IPS-20b (cell line): ENCODE data around the gene SSR1.
"Not testable (repeated sequence)": the region's sequence is repeated elsewhere in the genome, so short reads cannot be mapped to it uniquely, and the experiment has no call there.

Experiments
- H3K27ac ChIP-seq: one replicate; pipeline ENCODE4 v1.5.1; 2013; ENCODE audit warnings: low read length
- H3K27me3 ChIP-seq: 2 replicates; pipeline ENCODE4 v1.6.1; 2013; ENCODE audit warnings: mild to moderate bottlenecking, low read length, inconsistent platforms; ENCODE audit not compliant: insufficient read depth
- H3K36me3 ChIP-seq: 2 replicates; pipeline ENCODE4 v1.6.1; 2013; ENCODE audit warnings: low read depth, mild to moderate bottlenecking, inconsistent platforms, low read length, moderate library complexity; ENCODE audit not compliant: insufficient read depth
- H3K4me1 ChIP-seq: 2 replicates; pipeline ENCODE4 v1.6.1; 2013; ENCODE audit warnings: mild to moderate bottlenecking, control low read depth, inconsistent platforms, low read length, moderate library complexity; ENCODE audit not compliant: insufficient read depth
- H3K4me3 ChIP-seq: 2 replicates; pipeline ENCODE4 v1.5.1; 2013; ENCODE audit warnings: mild to moderate bottlenecking, low read length, inconsistent platforms
- H3K9ac ChIP-seq: 2 replicates; pipeline ENCODE4 v1.6.1; 2013; ENCODE audit warnings: low read depth, mild to moderate bottlenecking, inconsistent platforms, low read length, moderate library complexity
- H3K9me3 ChIP-seq: 2 replicates; pipeline ENCODE4 v1.6.1; 2013; ENCODE audit warnings: mild to moderate bottlenecking, low read depth, low read length, inconsistent platforms; ENCODE audit not compliant: insufficient read depth

Gene SSR1

DNA sequence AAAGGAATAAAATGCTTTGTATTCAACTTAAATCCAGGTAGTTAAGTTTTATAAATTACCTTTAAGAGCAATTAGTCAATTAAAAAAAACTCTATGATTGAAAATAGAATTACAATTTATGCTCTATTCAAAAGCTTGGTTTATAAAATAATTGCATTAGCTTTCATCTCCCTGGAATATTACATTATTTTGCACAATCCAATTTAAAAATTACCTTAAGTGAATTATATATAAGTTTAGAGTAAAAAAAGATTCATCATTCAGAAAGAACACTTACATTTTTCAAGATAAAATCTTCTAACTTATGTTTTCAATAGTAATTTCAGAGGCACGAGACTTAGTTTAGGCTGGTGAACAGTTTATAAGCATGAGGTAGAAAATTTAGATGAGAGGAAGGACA, 14.9 kb downstream of the SSR1 start:
- H3K36me3 ChIP-seq = peaks cover 99% of the 10 kb centered on the region
- no peak overlapping the region for H3K9ac ChIP-seq
- no peak overlapping the region for H3K4me3 ChIP-seq
- H3K9me3 ChIP-seq = no peaks in the 10 kb centered on the region
- H3K27me3 ChIP-seq = no peaks in the 10 kb centered on the region
- H3K4me1 ChIP-seq = no peaks in the 10 kb centered on the region
- no peak overlapping the region for H3K27ac ChIP-seq

DNA sequence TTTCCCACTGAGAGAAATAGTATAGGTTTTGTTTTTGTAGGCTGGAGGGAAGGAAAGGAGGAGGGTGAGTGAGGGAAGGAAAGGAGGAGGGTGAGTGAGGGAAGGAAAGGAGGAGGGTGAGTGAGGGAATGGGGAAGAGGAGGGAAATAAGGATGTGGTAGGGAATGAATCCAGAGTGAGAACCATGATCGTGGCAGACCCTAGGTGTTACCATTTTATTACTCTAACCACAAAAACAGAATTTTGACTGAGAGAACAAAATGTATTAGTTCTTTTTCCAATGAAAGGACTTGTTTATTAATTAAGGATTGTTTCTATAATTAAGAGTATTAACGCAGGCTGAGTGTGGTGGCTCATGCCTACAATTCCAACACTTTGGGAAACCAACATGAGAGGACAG, 16.4 kb downstream of the SSR1 start:
- H3K4me3 ChIP-seq = no peak overlapping the region
- no peaks in the 10 kb centered on the region for H3K27me3 ChIP-seq
- H3K9me3 ChIP-seq = no peaks in the 10 kb centered on the region
- no peaks in the 10 kb centered on the region for H3K4me1 ChIP-seq
- no peak overlapping the region for H3K9ac ChIP-seq
- no peak overlapping the region for H3K27ac ChIP-seq
- H3K36me3 ChIP-seq = peaks cover 99% of the 10 kb centered on the region

DNA sequence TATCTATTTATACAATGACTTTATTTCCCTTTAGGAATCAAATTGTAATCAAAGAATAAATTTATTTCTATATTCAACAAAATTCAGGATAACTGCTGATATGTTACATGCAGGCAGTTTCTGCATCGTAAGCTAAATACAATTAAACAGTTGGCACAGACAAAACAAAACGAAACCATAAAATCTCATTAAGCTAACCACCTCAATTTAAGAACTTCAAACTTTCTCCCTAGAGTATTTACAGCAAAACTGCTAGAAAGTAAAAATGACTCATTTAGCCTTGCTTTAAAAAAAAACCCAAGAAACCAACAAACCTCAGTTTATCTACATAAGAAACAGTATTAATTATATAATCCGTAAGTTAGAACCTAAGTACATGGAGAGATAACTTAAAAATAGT, 17.1 kb downstream of the SSR1 start:
- Histone ChIP-seq H3K9ac (no peak overlapping the region), H3K36me3 (peaks cover 99% of the 10 kb centered on the region), H3K27me3 (no peaks in the 10 kb centered on the region), H3K27ac (no peak overlapping the region), H3K4me3 (no peak overlapping the region), H3K9me3 (no peaks in the 10 kb centered on the region), H3K4me1 (no peaks in the 10 kb centered on the region)

DNA sequence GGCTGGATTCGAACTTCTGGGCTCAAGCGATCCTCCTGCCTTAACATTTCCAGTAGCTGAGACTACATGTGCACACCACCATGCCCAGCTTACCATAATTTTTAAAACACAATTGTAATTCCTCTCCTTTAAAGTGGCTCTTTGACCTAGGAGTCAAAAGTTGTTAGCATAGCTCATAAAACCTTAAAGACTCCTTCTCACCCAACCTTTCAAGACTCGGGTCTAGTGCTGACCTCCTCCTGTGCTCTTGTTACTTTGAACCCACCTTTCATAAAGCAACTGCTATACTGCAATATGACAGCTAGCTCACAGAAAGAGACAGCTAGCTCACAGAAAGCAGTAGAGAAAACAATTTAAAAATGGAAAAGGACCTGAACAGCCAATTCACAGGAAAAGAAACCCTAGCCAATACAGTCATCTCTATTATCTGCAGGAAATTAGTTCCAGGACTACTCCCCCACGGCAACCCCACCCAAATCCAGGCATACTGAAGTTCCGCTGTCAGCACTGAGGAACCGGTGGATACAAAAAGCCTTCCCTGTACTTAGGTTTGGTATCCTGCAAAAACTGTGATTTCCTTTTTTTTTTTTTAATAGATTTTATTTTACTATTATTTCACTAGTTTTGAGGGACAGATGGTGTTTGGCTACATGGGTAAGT, 20.3 kb downstream of the SSR1 start:
- Histone ChIP-seq H3K27me3 (no peaks in the 10 kb centered on the region), H3K4me3 (no peak overlapping the region), H3K4me1 (no peaks in the 10 kb centered on the region), H3K27ac (no peak overlapping the region), H3K9me3 (no peaks in the 10 kb centered on the region), H3K36me3 (peaks cover 99% of the 10 kb centered on the region), H3K9ac (no peak overlapping the region)

DNA sequence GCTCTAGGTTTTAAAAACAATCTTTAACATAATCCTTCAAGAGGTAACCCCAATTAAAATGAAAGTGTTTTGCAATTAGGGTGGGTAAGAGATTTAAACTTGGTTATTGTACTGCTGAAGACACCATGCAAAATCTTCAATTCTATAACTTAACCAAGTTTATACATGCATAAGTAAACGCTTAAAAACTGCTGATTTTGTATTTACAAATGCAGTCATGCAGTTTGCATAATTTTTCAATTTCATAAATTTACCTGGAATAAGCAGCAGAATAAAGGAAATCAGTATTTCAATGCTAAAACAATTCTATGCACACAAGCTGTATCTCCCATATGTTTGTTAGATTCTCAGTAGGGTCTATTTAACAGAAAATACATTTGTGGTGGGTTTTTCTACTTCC, 22.9 kb downstream of the SSR1 start:
- no peaks in the 10 kb centered on the region for H3K4me1 ChIP-seq
- no peaks in the 10 kb centered on the region for H3K9me3 ChIP-seq
- H3K9ac ChIP-seq = no peak overlapping the region
- no peaks in the 10 kb centered on the region for H3K27me3 ChIP-seq
- H3K36me3 ChIP-seq = peaks cover 97% of the 10 kb centered on the region
- H3K4me3 ChIP-seq = no peak overlapping the region
- H3K27ac ChIP-seq = no peak overlapping the region

DNA sequence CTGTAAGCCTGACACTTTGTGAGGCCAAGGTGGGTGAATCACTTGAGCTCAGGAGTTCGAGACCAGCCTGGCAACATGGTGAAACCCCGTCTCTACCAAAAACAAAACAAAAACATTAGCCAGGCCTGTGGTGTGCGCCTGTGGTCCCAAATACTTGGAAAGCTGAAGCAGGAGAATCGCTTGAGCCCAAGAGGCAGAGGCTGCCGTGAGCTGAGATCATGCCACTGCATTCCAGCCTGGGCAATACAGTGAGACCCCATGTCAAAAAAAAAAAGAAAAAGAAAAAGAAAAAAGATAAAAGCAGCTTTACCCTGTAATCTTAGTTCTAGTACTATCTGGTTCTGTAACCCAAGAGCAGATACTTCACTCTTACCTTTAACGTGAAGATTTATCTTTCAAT, 27.6 kb downstream of the SSR1 start:
- no peaks in the 10 kb centered on the region for H3K27me3 ChIP-seq
- H3K9ac ChIP-seq = no peak overlapping the region
- H3K36me3 ChIP-seq = peaks cover 63% of the 10 kb centered on the region
- no peak overlapping the region for H3K4me3 ChIP-seq
- no peaks in the 10 kb centered on the region for H3K4me1 ChIP-seq
- H3K9me3 ChIP-seq = no peaks in the 10 kb centered on the region
- no peak overlapping the region for H3K27ac ChIP-seq

DNA sequence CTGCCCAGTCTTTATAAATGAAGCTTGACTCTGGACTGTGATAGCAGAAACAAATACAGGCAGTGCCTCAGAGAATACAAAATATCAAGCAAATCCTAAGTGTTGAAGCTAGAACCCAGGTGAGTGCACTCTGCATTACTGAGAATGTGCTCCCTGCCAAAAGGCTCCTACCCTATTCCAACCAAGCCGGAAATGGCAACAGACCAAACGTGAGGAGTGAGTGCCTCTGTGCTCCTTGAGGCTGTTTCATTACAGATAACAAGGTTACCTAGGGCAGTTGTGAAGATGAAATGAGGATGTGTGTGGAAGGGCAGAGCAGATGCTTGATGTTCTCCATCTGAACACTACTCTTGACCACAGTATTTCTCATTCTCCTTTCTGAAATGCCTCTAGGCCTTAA, 29.3 kb downstream of the SSR1 start:
- Histone ChIP-seq H3K9ac (no peak overlapping the region), H3K36me3 (peaks cover 45% of the 10 kb centered on the region), H3K4me1 (no peaks in the 10 kb centered on the region), H3K27ac (no peak overlapping the region), H3K4me3 (no peak overlapping the region), H3K27me3 (no peaks in the 10 kb centered on the region), H3K9me3 (no peaks in the 10 kb centered on the region)

DNA sequence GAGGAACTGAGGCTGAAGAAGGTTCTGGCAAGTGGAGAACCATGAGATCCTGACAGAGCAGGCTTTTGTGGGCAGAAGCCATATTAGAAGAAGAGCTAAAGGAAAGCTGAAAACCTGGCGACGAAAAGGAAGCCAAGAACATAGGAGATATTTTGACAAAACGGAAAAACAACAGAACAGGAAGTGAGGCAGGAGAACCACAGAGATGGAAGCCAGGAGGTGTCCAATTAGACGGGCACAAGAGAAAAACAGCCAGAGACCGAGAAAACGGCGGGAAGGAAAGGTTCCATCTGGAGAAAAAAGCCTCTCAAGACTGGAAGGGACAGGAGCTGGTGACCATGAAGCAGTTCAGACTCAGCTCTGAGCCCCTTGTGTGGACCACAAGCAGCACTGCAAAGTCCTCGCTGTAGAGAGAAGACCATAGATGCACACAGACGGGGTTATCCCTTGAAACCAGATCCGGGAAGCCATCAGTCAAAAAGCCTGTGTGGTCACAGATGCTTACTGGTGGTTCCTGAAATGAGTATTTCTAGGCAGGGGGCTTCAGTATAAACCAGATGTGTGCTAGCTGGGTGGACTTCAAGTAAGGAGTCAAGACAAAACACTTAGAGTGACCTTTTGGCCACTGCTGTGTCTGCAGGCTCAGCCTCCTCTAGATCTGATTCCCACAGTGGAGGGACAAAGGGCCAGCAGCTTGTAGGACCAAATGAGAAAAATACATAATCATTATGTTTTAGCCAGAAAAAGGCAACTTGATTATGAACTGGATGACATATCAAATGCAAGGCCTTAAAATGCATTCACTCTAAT, 30.7 kb downstream of the SSR1 start:
- Histone ChIP-seq H3K27ac (no peak overlapping the region), H3K9me3 (no peaks in the 10 kb centered on the region), H3K4me1 (no peaks in the 10 kb centered on the region), H3K27me3 (no peaks in the 10 kb centered on the region), H3K9ac (no peak overlapping the region), H3K4me3 (no peak overlapping the region), H3K36me3 (peaks cover 32% of the 10 kb centered on the region)

DNA sequence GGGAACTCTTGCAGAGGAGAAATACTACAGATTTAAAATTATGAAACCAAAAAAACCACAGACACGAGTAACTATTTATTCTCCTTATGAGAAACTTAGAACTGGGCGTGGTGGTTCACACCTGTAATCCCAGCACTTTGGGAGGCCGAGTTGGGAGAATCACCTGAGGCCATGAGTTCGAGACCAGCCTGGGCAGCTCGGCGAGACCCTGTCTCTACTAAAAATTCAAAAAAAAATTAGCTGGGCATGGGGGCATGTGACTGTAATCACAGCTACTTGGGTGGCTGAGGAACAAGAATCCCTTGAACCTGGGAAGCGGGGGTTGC, 36.8 kb downstream of the SSR1 start:
- H3K27ac ChIP-seq = no peak overlapping the region

DNA sequence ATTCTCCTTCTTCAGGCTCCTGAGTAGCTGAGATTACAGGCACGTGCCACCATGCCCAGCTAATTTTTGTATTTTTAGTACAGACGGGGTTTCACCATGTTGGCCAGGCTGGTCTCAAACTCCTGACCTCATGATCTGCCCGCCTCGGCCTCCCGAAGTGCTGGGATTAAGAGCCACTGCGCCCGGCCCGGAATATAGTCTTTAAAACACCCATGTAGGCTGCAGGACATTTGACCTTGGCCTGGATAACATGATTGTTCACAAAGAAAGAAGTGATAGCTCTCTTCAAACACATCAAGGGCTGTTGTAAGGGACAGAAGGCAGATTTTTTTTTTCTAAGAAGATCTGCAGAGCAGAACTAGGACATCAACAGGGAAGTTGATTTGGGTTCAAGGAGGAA, 38.5 kb downstream of the SSR1 start:
- not testable (repeated sequence) for H3K4me1 ChIP-seq, H3K4me3 ChIP-seq, H3K27ac ChIP-seq, H3K27me3 ChIP-seq, H3K9me3 ChIP-seq, H3K36me3 ChIP-seq, H3K9ac ChIP-seq

More for the DNA sequence above, 36.8 kb downstream of the SSR1 start:
- no peak overlapping the region for H3K4me3 ChIP-seq
- no peaks in the 10 kb centered on the region for H3K36me3 ChIP-seq
- no peaks in the 10 kb centered on the region for H3K27me3 ChIP-seq
- H3K4me1 ChIP-seq = no peaks in the 10 kb centered on the region
- H3K9ac ChIP-seq = no peak overlapping the region
- H3K9me3 ChIP-seq = no peaks in the 10 kb centered on the region

DNA sequence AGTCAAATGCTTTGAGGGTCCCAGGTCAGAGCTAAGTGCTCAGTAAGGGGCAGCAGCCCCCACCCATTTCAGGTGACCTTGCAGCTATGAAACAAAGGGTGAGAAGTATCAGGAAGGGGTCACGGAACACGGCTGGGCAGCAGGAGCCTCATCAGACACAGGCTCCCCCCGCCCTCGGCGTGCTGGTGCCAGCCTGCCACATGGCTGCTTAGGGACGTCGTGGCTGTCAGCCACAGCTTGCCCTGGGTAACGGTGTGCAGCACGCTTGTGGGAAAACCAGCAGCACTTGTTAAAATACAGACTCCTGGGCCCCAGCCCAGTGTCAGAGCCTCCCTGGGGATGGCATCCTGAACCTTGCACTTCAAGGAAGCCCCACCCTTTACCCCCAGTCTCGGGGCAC, 39.3 kb downstream of the SSR1 start:
- Histone ChIP-seq H3K4me1 (no peaks in the 10 kb centered on the region), H3K9me3 (no peaks in the 10 kb centered on the region)

DNA sequence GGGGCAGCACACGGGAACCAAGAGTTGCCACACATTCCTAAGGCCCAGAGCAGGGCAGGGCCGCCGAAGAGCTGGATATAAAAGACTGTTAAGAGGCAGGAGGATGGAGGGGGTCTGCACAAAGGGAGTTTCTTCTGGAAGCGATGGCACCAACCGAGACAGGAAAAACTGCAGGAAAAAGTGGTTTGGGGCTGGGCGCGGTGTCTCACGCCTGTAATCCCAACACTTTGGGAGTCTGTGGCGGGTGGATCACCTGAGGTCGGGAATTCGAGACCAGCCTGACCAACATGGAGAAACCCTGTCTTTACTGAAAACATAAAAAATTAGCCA, 41.8 kb downstream of the SSR1 start:
- no peaks in the 10 kb centered on the region for H3K36me3 ChIP-seq
- H3K27me3 ChIP-seq = no peaks in the 10 kb centered on the region
- H3K4me1 ChIP-seq = no peaks in the 10 kb centered on the region
- no peak overlapping the region for H3K9ac ChIP-seq
- no peaks in the 10 kb centered on the region for H3K9me3 ChIP-seq
- no peak overlapping the region for H3K27ac ChIP-seq
- H3K4me3 ChIP-seq = no peak overlapping the region

More for the DNA sequence above, 39.3 kb downstream of the SSR1 start:
- Histone ChIP-seq H3K9ac (no peak overlapping the region), H3K27me3 (no peaks in the 10 kb centered on the region), H3K36me3 (no peaks in the 10 kb centered on the region), H3K4me3 (no peak overlapping the region), H3K27ac (no peak overlapping the region)
